OCI-LY3 (cell line): Measurements from ENCODE around the gene TNFRSF14.

Experiments used
- EZH2phosphoT487 ChIP-seq: fragments of 200-600 bp; shearing (Covaris generic); IDR thresholded peaks from 2 replicates; pipeline ENCODE4 v1.6.1; 2018; ENCODE audit warnings: antibody characterized with exemption, mixed run types, low read depth
- TF ChIP-seq, protein P1 (sequence below): fragments of 200-600, 300-600 bp; sonication (generic); IDR thresholded peaks from 2 replicates; pipeline ENCODE4 v1.5.1; 2014; ENCODE audit warnings: antibody characterized with exemption, low read length, low read depth

DNA sequence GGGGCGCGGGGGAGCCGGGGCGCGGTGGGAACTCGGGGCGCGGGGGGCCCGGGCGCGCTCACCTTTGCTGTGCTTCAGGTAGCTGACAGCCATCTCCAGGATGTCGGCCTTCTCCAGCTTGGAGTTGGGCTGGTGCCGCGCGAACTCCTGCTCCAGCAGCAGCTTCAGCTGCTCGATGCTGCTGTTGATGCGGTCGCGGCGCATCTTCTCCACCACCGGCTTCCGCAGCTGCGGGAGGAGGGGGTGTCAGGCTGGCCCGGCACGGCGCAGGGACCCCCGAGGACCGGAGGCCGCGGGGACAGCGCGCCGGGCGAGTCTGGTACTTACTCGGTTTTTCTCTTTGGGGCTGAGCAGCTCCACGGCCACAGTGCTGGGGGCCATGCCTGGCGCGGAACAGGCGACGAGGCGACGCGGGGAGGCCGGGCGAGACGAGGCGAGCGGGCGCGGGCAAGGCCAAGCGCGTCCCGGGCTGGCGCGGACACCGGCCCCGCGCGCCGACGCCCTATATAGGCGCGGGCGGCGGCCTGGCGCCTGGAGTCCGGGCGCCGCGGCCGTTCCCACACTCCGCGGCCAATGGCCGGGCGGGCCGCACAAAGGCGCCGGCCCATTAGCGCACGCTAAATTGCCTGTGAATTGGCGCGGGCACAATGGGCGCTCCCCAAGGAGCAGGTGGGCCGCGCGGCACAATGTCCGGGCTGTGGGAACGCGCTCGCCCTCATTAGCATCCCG lies 26.2 kb upstream of the TNFRSF14 start, which contains the start of gene HES5:
- TF ChIP-seq, protein P1, sequence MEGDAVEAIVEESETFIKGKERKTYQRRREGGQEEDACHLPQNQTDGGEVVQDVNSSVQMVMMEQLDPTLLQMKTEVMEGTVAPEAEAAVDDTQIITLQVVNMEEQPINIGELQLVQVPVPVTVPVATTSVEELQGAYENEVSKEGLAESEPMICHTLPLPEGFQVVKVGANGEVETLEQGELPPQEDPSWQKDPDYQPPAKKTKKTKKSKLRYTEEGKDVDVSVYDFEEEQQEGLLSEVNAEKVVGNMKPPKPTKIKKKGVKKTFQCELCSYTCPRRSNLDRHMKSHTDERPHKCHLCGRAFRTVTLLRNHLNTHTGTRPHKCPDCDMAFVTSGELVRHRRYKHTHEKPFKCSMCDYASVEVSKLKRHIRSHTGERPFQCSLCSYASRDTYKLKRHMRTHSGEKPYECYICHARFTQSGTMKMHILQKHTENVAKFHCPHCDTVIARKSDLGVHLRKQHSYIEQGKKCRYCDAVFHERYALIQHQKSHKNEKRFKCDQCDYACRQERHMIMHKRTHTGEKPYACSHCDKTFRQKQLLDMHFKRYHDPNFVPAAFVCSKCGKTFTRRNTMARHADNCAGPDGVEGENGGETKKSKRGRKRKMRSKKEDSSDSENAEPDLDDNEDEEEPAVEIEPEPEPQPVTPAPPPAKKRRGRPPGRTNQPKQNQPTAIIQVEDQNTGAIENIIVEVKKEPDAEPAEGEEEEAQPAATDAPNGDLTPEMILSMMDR: no peak
- TF ChIP-seq EZH2phosphoT487: no peak
